NCI-H524 (cell line): ENCODE results near the gene GOLGA7B.

Experiments used
- DNase-seq, 2 experiments: peaks; one replicate each; lab custom pipeline; 2025; lab: John Stamatoyannopoulos, UW

Gene GOLGA7B

GRCh38 chr10:97849687-97850402, at the start of gene GOLGA7B:
Gene GOLGA7B, plus strand, starts transcription at chr10:97849843. Its CDS starts 461 bp downstream, at chr10:97850304.
- DNase-seq: peak; percentile 4 to 22

GRCh38 chr10:97800474-97800873, 49.2 kb upstream of the GOLGA7B start:
- DNase-seq: no peak

- DNase-seq: no peak
These were observed 48.2 kb upstream of the GOLGA7B start for GRCh38 chr10:97801422-97801821.

- no peak for DNase-seq
These were observed 44.4 kb upstream of the GOLGA7B start for GRCh38 chr10:97805096-97805884.

- no peak for DNase-seq
These were observed 43.7 kb upstream of the GOLGA7B start for GRCh38 chr10:97805949-97806348.

- DNase-seq: no peak
These were observed 39.2 kb upstream of the GOLGA7B start for GRCh38 chr10:97810446-97810845.

- no peak for DNase-seq
These were observed 37.7 kb upstream of the GOLGA7B start for GRCh38 chr10:97811958-97812357.

GRCh38 chr10:97812696-97813095, 36.9 kb upstream of the GOLGA7B start:
- DNase-seq: no peak

- DNase-seq: no peak
These were observed 36.3 kb upstream of the GOLGA7B start for GRCh38 chr10:97813311-97813710.

- no peak for DNase-seq
These were observed 34.6 kb upstream of the GOLGA7B start for GRCh38 chr10:97814996-97815395.

- DNase-seq: no peak
These were observed 33.0 kb upstream of the GOLGA7B start for GRCh38 chr10:97816609-97817008.

GRCh38 chr10:97818572-97818971, 31.1 kb upstream of the GOLGA7B start:
- no peak for DNase-seq

- DNase-seq: no peak
These were observed 29.4 kb upstream of the GOLGA7B start for GRCh38 chr10:97820096-97820704.

- DNase-seq: no peak
These were observed 28.2 kb upstream of the GOLGA7B start for GRCh38 chr10:97821308-97822038.

- DNase-seq: no peak
These were observed 27.4 kb upstream of the GOLGA7B start for GRCh38 chr10:97822261-97822687.

GRCh38 chr10:97823734-97824133, 25.9 kb upstream of the GOLGA7B start:
- no peak for DNase-seq

- no peak for DNase-seq
These were observed 24.5 kb upstream of the GOLGA7B start for GRCh38 chr10:97825020-97825760.

GRCh38 chr10:97826892-97827291, 22.8 kb upstream of the GOLGA7B start:
- DNase-seq: no peak

- no peak for DNase-seq
These were observed 21.8 kb upstream of the GOLGA7B start for GRCh38 chr10:97827702-97828291.

- no peak for DNase-seq
These were observed 20.9 kb upstream of the GOLGA7B start for GRCh38 chr10:97828721-97829120.

GRCh38 chr10:97830064-97830463, 19.6 kb upstream of the GOLGA7B start:
- peak in 1 of 2 experiments; percentile 49 for DNase-seq
